OCI-M2 (cell line): Measurements from ENCODE around the gene EHBP1L1.
"Not testable (repeated sequence)": the region's sequence is repeated elsewhere in the genome, so short reads cannot be mapped to it uniquely, and the experiment has no call there.

ENCODE experiments used
- DNase-seq: peaks from one replicate; lab custom pipeline; 2025; ENCODE audit not compliant: unreplicated experiment; lab: John Stamatoyannopoulos, UW

Gene EHBP1L1

GRCh38 chr11:65560555-65561418, 15.1 kb upstream of the EHBP1L1 start:
- DNase-seq: no peak

- DNase-seq: no peak
Observed at GRCh38 chr11:65562020-65562419, 13.8 kb upstream of the EHBP1L1 start.

GRCh38 chr11:65562788-65563187, 13.1 kb upstream of the EHBP1L1 start:
- DNase-seq: no peak

- DNase-seq: no peak
Observed at GRCh38 chr11:65563601-65564000, 12.3 kb upstream of the EHBP1L1 start.

DNA sequence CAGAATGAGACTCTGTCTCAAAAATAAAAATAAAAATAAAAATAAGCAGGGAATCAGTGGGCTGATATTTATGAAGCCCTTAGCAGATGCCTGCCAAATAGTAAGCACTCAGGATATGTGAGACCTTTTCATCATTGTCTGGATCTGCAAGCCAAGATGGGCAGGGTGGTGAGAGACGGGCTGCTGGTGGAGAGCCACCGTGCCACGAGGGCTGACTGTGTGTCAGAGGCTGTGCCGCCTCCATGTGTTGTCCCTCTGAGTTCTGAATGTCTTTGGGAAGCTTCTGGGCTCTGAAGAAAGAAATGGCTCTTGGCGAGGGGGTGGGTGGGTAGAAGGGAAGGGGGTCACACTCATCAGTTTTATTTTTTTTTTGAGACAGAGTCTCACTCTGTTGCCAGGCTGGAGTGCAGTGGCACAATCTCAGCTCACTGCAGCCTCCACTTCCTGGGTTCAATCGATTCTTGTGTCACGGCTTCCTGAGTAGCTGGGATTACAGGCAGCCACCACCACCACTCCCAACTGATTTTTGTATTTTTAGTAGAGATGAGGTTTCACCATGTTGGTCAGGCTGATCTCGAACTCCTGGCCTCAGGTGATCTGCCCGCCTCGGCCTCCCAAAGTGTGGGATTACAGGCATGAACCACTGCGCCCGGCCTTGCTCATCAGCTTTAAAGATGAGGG, 10.8 kb upstream of the EHBP1L1 start:
- DNase-seq: not testable (repeated sequence)

DNA sequence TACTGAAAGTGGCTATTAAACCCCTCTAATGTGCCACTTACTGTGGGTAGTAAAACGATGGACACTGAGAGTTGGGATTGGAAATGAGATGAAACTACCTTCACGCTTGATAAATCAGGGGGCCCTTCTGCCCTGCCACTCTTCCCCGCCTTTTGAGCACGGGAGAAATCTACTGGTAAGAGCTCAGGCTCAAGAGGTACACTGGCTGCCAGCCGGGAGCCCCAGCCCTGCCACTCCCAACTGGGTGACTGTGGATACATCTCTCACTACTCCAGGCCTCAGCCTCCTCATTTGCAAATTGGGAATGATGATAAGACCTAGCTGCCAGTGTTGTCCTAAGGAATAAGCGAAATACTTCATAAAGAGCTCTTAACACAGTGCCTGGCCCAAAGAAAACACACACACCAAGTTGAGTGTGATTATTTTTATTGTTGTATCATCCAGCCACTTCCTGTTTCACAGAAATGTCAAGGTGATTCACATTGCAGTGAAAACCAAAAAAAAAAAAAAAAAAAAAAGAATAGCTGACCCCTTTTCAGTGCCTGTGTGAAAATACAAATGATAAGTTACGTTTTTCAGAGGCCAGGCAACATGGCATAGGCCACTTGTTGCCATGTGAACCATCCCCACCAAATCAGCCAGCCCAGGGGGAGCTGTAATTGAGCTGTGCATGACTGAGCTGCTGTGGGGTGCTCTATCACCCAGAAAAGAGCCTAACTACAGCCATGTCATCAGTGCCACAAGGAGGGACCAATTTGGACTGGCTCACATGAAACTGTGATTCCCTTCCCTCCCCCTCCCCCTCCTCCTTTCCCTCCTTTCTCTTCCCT, 10.0 kb upstream of the EHBP1L1 start:
- DNase-seq: no peak

GRCh38 chr11:65569164-65569972, 6.5 kb upstream of the EHBP1L1 start:
- DNase-seq: no peak

GRCh38 chr11:65569973-65570918, 5.6 kb upstream of the EHBP1L1 start, which contains the start of gene ZNRD2:
Gene ZNRD2 (plus strand): TSS chr11:65570477. CDS start chr11:65570492, 15 bp downstream.
- peak; percentile 46 for DNase-seq

DNA sequence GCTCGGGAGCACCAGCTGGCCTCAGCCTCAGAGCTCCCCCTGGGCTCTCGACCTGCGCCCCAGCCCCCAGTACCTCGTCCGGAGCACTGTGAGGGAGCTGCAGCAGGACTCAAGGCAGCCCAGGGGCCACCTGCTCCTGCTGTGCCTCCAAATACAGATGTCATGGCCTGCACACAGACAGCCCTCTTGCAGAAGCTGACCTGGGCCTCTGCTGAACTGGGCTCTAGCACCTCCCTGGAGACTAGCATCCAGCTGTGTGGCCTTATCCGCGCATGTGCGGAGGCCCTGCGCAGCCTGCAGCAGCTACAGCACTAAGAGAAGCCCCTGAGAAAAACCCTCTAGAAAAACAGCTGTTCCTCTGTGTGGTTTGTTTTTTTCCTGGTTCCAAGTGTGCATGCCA, 4.4 kb upstream of the EHBP1L1 start:
- DNase-seq: no peak

DNA sequence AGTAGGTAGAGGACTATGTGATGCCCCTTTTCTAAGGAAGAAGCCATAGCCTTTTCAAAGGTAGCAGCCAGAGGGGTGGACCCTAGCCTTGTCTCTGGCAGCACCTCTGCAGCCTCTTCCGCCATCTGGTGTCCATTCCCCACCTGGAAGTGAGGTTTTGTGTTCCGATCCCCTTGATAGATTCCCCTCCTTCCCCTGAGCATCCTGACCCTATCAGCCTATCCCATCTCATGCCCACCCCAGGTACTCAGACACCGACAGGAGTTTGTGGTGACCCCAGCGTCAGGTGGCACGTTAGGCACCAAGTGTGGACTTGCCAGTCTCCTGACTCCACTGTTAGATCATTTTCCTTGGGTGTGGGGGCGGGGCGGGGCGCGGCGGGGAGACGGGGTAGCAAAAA, 3.9 kb upstream of the EHBP1L1 start:
- no peak for DNase-seq

GRCh38 chr11:65572356-65573051, 3.3 kb upstream of the EHBP1L1 start, which contains the start of gene FAM89B:
Gene FAM89B (plus strand): TSS chr11:65572538. CDS start chr11:65572670, 132 bp downstream.
- DNase-seq: no peak

GRCh38 chr11:65573391-65574079, 2.3 kb upstream of the EHBP1L1 start:
- no peak for DNase-seq

DNA sequence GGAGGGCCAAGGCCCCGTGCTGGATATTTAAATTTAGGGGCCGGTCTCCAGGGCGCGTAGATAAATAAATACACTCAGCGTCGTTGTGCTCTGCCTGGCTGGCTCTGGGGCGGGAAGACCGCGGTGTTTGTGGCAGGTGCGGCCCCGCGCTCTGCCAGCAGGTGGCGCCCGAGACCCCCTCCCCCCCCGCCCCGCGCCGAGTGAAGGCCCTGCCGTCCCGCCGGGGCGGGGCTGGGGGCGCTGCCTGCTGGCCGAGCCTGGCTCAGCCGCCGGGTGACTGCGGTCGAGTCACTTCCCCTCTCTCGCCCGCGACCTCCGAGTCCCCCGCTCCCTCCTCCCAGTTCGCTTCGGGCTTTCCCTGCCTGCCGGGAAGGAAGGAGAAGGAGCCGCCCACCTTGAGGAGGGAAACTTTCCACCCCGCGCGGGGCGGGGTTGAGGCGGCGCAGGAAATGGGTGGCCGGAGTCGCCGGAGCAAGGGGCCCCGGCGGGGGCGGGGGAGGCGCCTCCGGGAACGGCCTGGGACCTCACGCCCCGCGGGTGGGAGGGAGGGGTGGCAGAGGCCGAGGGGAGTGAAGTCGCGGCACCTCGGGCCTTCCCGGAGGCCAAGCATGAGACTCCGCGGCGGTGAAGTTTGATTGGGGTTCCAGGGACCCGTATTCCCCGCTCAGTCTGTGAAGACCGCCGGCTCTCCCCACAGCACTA, 1.6 kb upstream of the EHBP1L1 start:
- DNase-seq: peak; percentile 52

DNA sequence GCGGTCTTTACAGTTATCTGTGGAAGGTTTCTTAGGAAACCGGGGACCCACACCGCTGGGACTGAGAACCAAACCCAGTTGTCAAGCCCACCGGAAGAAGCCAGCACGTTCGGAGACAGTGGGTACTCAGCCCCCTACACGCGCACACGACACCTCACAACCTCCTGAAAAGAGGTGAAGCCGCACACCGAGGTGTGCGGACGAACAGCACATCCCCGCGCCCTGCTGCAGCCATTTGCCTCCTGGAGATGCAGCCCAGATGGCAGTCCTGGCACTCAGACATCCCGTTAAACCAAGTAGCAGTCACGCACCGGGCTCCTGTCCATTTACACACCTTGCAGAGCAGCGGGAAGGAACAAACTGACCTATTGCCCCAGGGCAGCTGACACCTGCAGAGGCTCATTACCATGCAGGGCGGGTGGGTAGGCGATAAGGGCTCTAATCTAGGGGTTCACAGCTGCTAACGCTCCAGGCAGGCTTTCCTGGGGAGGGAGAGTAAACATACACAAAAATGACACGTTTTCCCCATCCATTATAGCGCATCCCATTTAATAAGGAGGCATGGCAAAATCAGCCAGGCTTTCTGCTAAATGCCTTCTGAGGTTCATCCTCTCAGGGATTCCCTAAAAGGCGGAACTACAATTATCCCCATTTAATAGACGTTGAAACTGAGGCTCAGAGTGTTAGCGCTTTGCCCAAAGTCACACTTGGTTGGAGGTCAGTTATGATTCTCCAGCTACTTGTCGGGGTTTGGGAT, 864 bp upstream of the EHBP1L1 start:
- DNase-seq: no peak

GRCh38 chr11:65576232-65576866, 496 bp downstream of the EHBP1L1 start:
- DNase-seq: no peak
